OCI-LY3 (cell line): Measurements from ENCODE around the gene ZNF627.

Source experiments
- H2AFZ ChIP-seq: fragments of 200-600, 300-600 bp; shearing (Covaris generic); 2 replicates; pipeline ENCODE4 v1.6.0; 2014; ENCODE audit warnings: antibody characterized with exemption, low read depth, low read length
- H3K27ac ChIP-seq: fragments of 200-600, 300-600 bp; sonication (generic); 2 replicates; pipeline ENCODE4 v1.5.1; 2014; ENCODE audit warnings: mild to moderate bottlenecking, low read length, moderate library complexity, mixed read lengths
- H3K27me3 ChIP-seq: fragments of 200-600, 300-600 bp; sonication (generic); 2 replicates; pipeline ENCODE4 v1.6.1; 2014; ENCODE audit warnings: low read depth, low read length, mixed read lengths
- H3K36me3 ChIP-seq: fragments of 200-600, 300-600 bp; sonication (generic); replicated peaks from 2 replicates; pipeline ENCODE3; 2014; ENCODE audit warnings: low read depth, low read length, mixed read lengths
- H3K4me1 ChIP-seq: fragments of 300-600, 200-600 bp; sonication (generic); 2 replicates; pipeline ENCODE4 v1.6.1; 2014; ENCODE audit warnings: low read length, mixed read lengths
- H3K4me2 ChIP-seq: fragments of 200-600, 300-600 bp; sonication (generic); 2 replicates; pipeline ENCODE4 v1.6.1; 2014; ENCODE audit warnings: low read length, mixed read lengths
- H3K4me3 ChIP-seq: fragments of 300-600, 200-600 bp; sonication (generic); 2 replicates; pipeline ENCODE4 v1.5.1; 2014; ENCODE audit warnings: antibody characterized with exemption, mild to moderate bottlenecking, low read length, moderate library complexity
- H3K79me2 ChIP-seq: fragments of 300-600, 200-600 bp; shearing (Covaris generic); 2 replicates; pipeline ENCODE4 v1.6.1; 2014; ENCODE audit warnings: mild to moderate bottlenecking, low read length, mixed read lengths
- H3K9ac ChIP-seq: fragments of 300-600, 200-600 bp; shearing (Covaris generic); 2 replicates; pipeline ENCODE4 v1.6.0; 2014; ENCODE audit warnings: mild to moderate bottlenecking, low read length, moderate library complexity
- H3K9me3 ChIP-seq: fragments of 200-600, 300-600 bp; shearing (Covaris generic); 2 replicates; pipeline ENCODE4 v1.6.1; 2014; ENCODE audit warnings: low read length, mixed read lengths; ENCODE audit not compliant: insufficient read depth
- H4K20me1 ChIP-seq: fragments of 200-600, 300-600 bp; sonication (generic); 2 replicates; pipeline ENCODE4 v1.6.1; 2016; ENCODE audit warnings: low read length, mixed read lengths; ENCODE audit not compliant: insufficient read depth
- EZH2phosphoT487 ChIP-seq: fragments of 200-600 bp; shearing (Covaris generic); IDR thresholded peaks from 2 replicates; pipeline ENCODE4 v1.6.1; 2018; ENCODE audit warnings: antibody characterized with exemption, mixed run types, low read depth
- TF ChIP-seq, protein P1 (sequence below): fragments of 200-600, 300-600 bp; sonication (generic); IDR thresholded peaks from 2 replicates; pipeline ENCODE4 v1.5.1; 2014; ENCODE audit warnings: antibody characterized with exemption, low read length, low read depth

The ZNF627 gene

DNA sequence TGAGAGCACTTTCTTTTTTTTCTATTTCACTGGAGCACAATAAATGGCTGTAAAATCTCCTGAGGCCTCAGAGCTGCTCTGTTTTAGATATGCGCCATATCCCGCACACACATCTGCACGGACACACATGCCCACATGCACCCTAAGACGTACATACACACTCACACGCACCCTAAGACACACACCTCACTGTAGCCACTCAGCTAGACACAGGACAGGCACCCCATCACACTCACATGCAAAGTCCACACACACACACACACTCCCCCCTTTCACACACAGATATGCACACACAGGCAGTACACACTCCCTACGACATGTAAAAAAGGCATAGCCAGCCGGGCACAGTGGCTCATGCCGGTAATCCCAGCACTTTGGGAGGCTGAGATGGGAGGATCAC, 47.0 kb upstream of the ZNF627 start:
- Histone ChIP-seq H2AFZ (no peak overlapping the region), H3K27me3 (peaks cover 3% of the 10 kb centered on the region; the same call in 1 of the 2 replicates), H3K36me3 (peaks cover 18% of the 10 kb centered on the region), H3K27ac (no peak overlapping the region), H3K4me1 (peaks cover 15% of the 10 kb centered on the region), H3K9ac (no peak overlapping the region), H3K4me3 (no peak overlapping the region), H4K20me1 (peaks cover 13% of the 10 kb centered on the region), H3K9me3 (no peaks in the 10 kb centered on the region), H3K4me2 (no peak overlapping the region), H3K79me2 (peaks cover 2% of the 10 kb centered on the region; the same call in 1 of the 2 replicates)
- TF ChIP-seq, protein P1, sequence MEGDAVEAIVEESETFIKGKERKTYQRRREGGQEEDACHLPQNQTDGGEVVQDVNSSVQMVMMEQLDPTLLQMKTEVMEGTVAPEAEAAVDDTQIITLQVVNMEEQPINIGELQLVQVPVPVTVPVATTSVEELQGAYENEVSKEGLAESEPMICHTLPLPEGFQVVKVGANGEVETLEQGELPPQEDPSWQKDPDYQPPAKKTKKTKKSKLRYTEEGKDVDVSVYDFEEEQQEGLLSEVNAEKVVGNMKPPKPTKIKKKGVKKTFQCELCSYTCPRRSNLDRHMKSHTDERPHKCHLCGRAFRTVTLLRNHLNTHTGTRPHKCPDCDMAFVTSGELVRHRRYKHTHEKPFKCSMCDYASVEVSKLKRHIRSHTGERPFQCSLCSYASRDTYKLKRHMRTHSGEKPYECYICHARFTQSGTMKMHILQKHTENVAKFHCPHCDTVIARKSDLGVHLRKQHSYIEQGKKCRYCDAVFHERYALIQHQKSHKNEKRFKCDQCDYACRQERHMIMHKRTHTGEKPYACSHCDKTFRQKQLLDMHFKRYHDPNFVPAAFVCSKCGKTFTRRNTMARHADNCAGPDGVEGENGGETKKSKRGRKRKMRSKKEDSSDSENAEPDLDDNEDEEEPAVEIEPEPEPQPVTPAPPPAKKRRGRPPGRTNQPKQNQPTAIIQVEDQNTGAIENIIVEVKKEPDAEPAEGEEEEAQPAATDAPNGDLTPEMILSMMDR = no peak
- TF ChIP-seq EZH2phosphoT487 = no peak

DNA sequence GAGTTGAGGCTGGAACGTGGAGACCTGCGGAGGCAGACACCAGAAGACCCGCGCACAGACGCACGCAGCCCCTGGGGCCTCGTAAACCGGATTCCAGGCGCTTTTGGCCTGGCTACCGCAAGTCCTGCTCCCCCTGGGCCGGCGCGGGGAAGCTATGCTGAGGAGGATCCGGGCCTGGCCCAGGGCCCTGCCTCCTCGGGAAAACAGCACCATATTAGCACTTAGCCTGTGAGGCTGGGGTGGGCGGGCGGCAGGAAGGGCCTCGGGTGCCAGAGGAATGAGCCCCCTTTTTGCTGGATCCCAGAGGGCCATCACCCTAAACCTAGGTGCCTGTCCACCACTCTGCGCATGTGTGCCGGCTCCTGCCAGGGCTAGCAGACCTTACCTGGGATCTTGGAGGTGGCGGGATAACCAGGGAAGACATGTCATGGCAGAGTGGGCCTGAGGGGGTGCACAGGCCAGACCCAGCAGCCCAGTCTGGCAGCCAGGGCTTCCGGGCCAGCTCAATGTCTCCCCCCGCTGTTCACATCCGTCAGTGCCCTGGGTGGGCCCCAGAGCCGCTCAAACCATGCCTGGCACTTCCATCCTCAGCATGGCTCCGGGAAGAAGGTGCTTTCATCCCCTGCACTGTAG, 45.6 kb upstream of the ZNF627 start:
- Histone ChIP-seq H3K9me3 (no peaks in the 10 kb centered on the region), H3K4me1 (peaks cover 17% of the 10 kb centered on the region), H3K27ac (no peak overlapping the region), H3K27me3 (no peaks in the 10 kb centered on the region), H3K79me2 (peaks cover 7% of the 10 kb centered on the region; the same call in 1 of the 2 replicates), H4K20me1 (peaks cover 22% of the 10 kb centered on the region), H3K4me3 (no peak overlapping the region), H3K36me3 (peaks cover 20% of the 10 kb centered on the region), H2AFZ (no peak overlapping the region), H3K4me2 (no peak overlapping the region), H3K9ac (no peak overlapping the region)
- no peak for TF ChIP-seq EZH2phosphoT487
- TF ChIP-seq, protein P1 = peak; percentile 49

DNA sequence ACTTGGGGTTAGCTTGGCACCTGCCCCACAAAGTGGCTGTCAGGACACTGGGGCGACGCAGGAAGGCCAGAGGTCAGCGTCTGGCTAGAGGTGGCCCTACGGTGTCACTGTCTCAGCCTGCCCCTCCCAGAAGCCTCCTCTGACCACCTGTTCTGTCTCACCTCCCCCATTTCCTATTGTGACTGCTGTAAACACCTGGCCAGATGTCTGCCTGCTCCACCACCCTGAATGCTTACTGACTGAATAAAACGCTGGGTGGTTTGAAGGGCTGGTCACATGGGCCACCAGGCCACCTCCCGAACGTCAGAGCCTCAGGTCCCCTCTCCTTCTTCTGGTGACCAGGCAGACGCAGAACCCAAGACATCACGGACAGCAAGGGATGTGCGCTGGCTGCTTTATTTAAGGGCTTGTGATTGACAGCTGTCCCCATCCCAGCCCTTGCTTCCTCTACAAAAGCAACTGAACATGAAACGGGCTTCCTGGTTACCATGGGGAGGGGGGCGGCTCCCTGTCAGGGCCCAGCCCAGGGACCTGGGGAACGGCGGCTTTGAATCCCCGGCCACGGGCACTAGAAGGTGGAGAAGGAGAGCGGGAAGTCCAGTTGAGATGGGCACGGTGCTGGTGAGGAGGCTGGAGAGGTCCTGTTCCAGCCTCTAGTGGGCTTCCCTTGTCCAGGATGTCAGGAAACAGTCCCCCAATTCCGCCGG, 44.5 kb upstream of the ZNF627 start:
- Histone ChIP-seq H3K9ac (no peak overlapping the region), H3K27ac (no peak overlapping the region), H3K4me1 (peaks cover 19% of the 10 kb centered on the region), H3K4me2 (no peak overlapping the region), H2AFZ (no peak overlapping the region), H3K4me3 (no peak overlapping the region), H3K9me3 (no peaks in the 10 kb centered on the region), H3K36me3 (peaks cover 20% of the 10 kb centered on the region), H3K27me3 (no peaks in the 10 kb centered on the region), H4K20me1 (peaks cover 27% of the 10 kb centered on the region), H3K79me2 (peaks cover 14% of the 10 kb centered on the region)
- no peak for TF ChIP-seq EZH2phosphoT487
- TF ChIP-seq, protein P1 = no peak

DNA sequence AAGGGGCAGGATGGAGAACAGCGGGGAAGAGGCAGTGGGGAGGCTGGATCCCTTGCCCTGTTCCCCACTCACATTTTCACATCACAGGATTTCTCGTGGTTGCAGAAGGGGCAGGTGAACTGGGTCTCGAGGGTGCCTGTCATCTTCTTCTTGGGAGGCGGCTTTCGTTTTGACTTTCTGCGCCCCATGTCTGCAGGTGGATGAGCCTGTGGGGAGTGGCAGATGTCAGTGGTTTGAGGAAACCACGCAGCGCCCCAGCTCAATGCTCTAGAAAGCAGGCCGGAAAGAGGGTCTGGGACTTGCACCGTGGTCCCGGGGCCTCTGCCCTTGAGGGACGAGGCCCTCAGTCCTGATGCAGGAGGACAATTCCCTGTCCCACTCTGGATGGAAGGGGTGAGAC, 43.1 kb upstream of the ZNF627 start:
- H4K20me1 ChIP-seq = peaks cover 34% of the 10 kb centered on the region
- H3K4me1 ChIP-seq = peaks cover 26% of the 10 kb centered on the region
- H2AFZ ChIP-seq = no peak overlapping the region
- TF ChIP-seq, protein P1 = no peak
- TF ChIP-seq EZH2phosphoT487 = no peak
- peaks cover 20% of the 10 kb centered on the region for H3K36me3 ChIP-seq
- H3K4me3 ChIP-seq = peak overlapping the region; percentile 39
- H3K4me2 ChIP-seq = peak overlapping the region; percentile 75
- no peaks in the 10 kb centered on the region for H3K9me3 ChIP-seq
- peaks cover 26% of the 10 kb centered on the region for H3K79me2 ChIP-seq
- H3K9ac ChIP-seq = no peak overlapping the region
- peak overlapping the region; percentile 61 for H3K27ac ChIP-seq
- H3K27me3 ChIP-seq = no peaks in the 10 kb centered on the region
